Measurements from ENCODE around the gene SPATA13. TPM values are rescaled to one million over a fixed set of nuclear protein-coding genes. Genes with fewer than 3 reads are reported as not detected.
"Not testable (repeated sequence)": the region's sequence is repeated elsewhere in the genome, so short reads cannot be mapped to it uniquely, and the experiment has no call there.

The SPATA13 gene
- polyA plus RNA-seq, 4 donors = 4.0 to 65.8 (median 56.8) TPM

DNA sequence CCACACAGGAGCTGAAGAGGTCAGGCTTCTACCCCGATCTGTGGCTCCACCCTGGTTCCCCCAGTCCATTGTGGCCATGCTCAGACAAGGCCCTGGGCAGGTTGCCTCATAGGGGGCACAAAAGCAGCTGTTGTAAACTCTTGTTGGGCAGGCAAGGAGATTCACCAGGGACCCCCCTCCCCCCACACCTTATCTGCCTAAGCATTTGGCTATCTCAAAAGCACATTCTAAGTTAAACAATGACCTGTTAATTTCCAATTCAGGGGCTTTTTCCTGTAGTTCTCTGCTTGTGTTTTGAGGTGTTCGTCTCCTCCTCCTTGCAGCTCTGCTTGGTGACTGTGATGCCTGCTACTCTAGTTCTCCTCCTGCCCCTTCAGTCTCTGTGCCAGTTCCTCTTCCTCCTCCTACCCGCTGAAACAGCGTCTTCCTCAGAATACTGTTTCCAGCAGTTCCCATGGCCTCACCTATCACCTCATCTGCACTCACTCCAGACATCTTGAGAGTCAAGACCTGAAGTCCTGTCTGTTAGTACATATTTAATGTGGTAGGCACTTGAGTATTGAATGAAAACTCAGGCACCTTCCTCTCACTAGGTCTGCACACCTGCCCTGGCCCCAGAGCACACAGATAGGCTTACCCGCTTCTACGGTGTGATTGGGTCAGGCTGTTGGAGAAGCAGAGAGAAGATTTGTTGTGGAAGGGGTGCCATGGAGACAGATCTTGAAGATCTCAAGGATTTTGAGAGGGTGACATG lies 31.7 kb downstream of the SPATA13 start:
- no peak for DNase-seq (ENCODE audit: low read depth in 4 of 4, low spot score in 3 of 4)

DNA sequence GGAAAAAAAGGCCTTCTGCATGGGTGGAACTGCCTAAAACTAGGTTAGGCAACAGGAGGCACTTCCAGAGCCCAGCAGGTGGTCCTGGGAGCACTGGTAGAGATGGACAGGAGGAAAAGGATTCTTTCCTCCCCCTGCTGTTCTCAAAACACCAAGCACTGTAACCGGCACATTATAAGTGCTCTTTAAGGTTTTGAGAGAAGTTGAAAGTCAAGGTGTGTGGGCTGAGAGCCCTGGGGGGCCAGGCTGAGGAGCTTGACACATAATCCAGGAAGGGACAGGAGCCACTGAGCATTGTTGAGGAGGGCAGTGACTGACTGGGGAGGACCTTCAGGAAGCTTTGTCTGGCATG lies 32.3 kb downstream of the SPATA13 start:
- DNase-seq (ENCODE audit: low read depth in 4 of 4, low spot score in 3 of 4) = no peak

DNA sequence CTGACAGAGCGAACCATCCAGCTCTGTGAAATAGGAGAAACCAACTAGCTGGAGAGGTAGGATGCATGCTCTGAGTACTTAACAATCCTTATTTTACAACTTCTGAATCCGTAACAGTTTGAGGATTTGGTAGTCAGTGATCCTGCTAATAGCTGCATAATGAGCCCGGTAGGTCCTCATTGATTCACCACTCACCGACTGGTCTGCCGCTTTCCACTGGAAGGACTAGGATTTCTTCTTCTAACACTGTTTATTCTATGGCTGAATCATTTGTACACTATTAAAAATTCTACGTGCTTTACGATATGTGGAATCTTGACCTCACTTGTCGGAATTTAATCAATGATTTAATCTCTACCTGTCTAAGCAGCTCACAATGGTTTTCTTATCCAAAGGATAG lies 33.9 kb downstream of the SPATA13 start:
- no peak for DNase-seq (ENCODE audit: low read depth in 4 of 4, low spot score in 3 of 4)

DNA sequence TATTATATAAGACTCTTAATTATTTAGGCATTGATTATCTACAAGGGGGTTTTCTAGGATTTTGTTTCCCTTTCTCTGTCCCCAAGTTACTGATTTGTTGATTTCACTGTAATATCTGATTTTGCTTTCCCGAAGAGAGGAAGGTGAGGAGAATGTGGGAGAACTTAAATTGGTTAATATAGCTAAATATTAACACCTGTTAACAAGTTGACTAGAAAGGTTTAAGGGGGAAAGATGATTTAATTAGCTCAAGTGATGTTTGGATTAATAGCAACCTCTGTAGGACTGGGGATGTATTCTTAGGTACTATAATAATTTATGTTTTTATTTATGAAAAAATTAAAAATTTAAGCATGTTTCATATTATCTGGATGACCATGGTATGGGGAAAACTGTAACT lies 35.1 kb downstream of the SPATA13 start:
- DNase-seq (ENCODE audit: low read depth in 4 of 4, low spot score in 3 of 4) = no peak

DNA sequence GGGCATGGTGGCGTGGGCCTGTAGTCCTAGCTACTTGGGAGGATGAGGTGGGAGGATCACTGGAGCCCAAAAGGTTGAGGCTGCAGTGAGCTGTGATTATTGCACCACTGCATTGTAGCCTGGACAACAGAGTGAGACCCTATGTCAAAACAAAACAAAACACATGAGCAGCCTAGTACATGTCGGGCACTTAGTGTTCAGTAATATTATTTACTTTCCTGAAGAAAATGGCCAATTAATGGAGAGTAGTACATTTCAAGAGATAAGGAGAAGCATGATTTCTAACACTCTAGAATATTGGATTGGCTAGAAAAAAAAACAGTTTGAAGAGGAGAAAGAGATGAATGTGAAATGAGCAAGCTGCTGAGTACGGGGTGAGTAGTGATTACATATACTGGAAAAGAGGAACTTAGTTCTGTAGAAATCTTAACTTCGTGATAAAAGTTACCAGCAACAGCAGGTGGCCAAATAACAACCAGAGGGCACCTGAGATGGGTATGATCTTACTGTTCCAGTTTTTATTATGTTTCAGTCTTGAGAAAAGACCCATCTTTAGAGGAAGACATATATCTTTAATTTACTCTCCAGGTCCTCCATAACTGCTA lies 36.2 kb downstream of the SPATA13 start:
- DNase-seq (ENCODE audit: low read depth in 4 of 4, low spot score in 3 of 4) = no peak

DNA sequence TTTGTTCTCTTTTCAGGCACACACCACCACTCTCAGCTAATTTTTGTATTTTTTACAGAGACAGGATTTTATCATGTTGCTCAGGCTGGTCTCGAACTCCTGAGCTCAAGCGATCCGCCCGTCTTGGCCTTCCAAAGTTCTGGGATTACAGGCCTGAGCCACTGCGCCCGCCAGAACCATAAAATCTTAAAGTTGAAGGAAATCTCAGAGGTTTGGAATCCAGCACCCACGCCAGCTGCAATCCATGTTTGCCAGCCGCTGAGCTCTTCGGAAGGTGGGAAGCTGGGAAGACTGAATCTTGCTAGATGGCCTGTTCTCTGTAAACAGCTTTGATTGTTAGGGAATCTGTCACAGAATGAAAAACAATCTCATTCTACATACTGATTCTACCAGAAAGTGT lies 38.5 kb downstream of the SPATA13 start:
- DNase-seq (ENCODE audit: low read depth in 4 of 4, low spot score in 3 of 4) = no peak

DNA sequence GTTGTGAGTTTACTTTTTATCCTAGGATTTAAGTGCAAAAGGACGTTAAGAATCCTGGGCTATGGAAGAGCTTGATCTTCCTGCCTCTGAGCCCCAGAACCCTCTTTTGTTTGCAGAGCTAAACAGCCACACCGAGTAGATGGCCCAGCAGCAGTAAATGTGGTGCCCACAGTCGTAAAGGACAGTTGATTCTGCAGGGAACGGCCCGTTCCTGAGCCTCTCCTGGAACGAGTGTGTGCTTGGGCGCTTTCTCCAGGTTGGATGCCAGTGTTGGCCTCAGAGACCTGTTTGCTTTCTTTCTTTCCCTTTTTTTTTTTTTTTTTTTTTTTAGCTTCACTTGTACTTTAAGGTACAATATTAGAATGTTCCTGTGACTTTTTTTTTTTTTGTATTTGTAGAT lies 41.7 kb downstream of the SPATA13 start:
- no peak for DNase-seq (ENCODE audit: low read depth in 4 of 4, low spot score in 3 of 4)

DNA sequence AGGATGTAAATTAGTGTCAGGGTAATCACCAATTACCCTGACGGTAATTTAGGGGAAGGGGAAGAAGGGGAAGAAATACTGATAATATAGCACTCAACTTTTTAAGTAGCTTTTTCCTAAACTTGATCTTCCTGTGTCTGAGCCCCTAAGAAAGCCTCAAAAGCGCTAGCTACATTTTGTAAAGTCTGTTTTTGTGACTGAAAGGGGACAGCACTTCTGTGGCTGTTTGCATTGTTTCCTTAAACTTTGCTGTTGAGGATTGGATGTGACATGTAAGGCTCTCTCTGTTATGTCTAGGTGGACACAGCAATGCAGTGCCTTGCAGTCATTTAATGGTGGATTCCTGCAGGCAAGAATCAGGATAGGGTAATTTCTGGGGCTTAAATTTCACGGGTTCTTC lies 42.8 kb downstream of the SPATA13 start:
- DNase-seq (ENCODE audit: low read depth in 4 of 4, low spot score in 3 of 4) = no peak

DNA sequence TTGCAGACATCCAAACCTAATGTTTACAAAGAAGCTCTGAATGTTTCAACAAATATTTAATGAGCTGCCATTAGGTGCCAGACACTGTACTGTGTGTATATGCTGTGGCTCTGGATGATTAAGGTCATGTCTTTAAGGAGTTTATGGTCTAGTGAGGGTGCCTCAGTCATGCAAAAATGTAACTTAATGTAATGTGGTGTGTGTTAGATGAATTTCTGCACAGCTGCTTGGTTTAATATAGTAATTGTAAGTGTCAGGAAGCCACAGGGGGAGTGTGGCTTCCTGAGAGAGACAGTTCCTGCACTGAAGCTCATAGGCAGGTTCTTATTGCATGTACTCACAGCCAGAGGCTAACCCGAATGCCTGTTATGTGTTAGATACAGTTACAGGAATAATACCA lies 43.3 kb downstream of the SPATA13 start:
- no peak for DNase-seq (ENCODE audit: low read depth in 4 of 4, low spot score in 3 of 4)

DNA sequence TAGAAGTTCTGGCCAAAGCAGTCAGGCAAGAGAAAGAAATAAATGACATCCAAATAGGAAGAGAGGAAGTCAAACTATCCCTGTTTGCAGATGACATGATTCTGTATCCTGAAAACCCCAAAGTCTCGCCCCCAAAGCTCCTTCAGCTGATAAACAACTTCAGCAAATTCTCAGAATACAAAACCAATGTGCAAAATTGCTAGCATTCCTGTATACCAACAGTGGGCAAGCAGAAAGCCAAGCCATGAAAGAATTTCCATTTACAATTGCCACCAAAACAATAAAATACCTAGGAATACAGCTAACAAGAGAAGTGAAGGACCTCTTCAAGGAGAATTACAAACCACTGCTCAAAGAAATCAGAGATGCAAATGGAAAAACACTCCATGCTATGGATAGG lies 44.6 kb downstream of the SPATA13 start:
- not testable (repeated sequence) for DNase-seq (ENCODE audit: low read depth in 4 of 4, low spot score in 3 of 4)

DNA sequence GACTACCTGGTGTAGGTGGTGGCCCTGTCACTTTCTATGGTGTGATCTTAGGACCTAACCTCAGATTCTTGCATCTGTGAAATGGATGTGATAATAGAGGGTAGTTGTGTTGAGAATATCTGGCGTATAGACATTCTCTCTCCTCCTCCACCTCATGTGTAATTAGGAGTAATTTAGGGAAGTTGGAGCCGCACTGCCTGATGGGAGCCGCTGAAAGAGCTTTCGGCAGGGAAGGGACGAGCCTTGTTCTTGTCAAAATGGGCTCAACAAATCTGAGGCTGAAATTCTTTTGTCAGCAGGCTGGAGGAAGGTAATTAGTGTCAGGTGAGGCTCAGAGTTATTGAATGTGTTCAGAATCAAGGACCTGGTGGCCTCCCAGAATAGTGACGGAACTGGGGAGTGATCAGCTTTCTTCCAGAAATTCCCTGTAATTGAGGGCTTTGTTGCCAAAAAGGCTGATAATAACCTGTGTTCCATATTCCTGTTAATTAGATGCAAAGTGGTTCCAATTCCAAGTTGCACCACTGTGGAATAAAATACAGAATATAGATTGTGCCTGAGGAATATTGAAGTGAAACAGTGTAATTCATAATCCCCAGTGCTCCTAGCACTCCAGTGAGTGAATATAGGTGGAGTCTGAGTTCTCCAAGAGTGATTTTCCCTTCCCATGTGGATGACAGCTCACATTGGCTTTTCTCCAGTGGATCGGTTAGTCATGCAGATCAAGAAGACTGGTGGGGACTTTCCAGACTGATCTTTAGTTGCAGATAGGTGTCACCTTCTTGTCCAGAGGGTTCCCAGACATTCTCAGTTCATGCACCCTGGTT lies 47.5 kb downstream of the SPATA13 start:
- no peak for DNase-seq (ENCODE audit: low read depth in 4 of 4, low spot score in 3 of 4)

DNA sequence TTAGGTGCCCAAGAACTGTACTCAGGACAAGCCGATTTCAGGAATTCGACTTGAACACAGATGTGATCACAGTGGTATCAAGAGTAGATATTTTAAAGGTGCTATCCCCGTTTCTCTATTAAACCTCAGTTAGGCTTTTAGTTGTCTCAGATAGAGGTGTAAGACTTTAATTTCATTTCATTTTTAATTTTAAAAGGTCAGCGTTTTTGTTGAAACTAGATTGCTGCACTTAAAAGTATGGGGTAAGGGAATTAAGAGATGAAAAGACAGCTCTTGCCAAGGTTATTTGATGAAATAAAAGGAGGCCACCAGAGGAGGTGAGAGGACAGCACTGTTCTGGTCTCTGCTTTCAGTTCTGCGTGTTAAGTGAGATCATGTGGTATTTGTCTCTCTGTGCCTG lies 48.6 kb downstream of the SPATA13 start:
- no peak for DNase-seq (ENCODE audit: low read depth in 4 of 4, low spot score in 3 of 4)

DNA sequence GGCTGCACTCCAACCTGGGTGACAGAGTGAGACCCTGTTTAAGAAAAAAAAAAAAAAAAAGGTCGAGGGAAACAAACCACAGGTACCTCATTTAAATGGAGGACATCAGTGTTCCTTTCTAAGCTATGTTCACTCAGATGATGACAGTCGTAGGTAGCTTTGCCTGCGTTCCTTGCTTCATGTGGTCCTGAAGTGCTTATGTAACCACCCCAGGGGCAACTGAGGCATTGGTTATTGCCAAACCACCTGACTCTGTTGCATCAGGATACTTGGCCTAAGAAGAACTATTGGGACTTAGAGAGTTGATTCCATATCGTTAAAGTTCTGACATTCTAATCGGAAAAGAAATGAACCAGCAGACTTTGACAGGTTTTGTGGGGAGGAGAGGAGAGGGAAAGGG lies 51.7 kb downstream of the SPATA13 start:
- no peak for DNase-seq (ENCODE audit: low read depth in 4 of 4, low spot score in 3 of 4)

DNA sequence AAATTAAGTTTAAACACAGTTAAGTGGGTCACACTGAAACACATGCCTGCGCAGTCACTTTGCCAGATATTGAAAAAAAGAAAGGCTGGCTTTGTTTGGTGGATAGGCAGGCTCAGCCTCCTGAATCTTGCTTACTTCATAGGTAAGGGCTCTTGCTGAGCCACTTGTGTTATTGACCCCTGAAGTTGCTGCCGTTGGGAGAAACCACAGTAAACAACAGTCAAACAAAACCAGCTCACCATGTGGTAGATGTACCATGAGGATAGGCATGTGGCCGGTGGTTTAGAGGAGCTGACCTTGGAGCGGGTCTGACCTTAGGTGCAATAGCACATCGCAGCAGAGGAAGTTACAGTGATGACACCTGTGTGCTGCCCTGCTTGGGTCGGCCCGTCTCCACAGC lies 52.2 kb downstream of the SPATA13 start:
- no peak for DNase-seq (ENCODE audit: low read depth in 4 of 4, low spot score in 3 of 4)

DNA sequence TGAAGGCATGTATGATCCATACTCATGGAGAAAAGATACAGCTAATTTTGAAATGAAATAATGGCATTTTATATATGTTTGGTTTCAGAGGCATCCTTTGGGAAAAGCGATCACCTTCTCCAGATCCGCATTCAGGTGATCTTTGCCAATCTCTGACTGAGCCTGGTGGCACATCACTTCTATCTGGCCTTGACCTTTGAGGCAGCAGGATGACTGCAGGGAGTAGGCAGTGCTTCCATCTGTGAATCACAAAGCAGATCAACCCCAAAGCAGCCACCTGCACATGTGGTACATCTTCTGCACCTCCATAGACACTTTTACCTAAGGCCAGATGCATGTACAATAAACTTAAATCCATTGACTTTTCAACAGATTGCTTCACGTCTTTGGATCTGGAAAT lies 53.4 kb downstream of the SPATA13 start:
- DNase-seq (ENCODE audit: low read depth in 4 of 4, low spot score in 3 of 4) = no peak

DNA sequence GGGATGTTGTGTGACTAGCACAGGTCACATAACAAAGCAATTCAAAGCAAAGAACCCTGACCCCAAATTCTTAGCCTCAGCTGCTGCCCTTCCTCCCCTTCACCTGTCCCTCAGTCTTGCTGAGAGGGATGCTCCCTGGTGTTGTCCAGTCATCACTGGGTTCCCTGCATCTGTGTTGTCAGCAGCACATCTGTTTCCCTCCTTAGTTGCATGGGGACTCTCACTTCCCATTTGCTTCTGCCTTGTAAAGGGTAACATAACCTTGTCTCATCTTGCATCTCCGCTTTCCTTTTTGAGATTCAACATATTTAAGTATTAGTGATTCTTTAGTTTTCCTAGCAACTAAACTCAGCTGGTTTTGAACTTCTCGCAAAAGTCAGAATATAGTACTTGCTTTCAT lies 54.0 kb downstream of the SPATA13 start:
- DNase-seq (ENCODE audit: low read depth in 4 of 4, low spot score in 3 of 4) = no peak

DNA sequence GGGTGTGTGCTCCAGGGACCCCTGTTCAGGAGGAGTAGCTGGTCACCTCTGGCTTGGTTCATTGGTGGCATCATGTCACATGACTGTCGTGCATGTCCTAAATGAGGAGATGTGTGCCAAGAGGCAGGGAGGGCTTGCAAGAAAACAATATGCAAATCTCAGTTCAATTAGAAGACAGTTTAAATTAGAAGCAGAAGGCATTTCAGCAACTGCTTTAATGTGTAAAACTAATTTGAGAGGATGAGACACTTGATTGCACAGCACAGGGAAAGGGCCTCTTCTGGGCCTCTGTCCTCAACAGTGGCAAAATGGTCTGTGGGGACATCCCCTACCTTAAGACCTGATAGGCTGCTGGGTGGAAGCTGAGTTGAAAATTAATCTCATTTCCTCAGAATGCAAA lies 54.6 kb downstream of the SPATA13 start:
- DNase-seq (ENCODE audit: low read depth in 4 of 4, low spot score in 3 of 4) = no peak

DNA sequence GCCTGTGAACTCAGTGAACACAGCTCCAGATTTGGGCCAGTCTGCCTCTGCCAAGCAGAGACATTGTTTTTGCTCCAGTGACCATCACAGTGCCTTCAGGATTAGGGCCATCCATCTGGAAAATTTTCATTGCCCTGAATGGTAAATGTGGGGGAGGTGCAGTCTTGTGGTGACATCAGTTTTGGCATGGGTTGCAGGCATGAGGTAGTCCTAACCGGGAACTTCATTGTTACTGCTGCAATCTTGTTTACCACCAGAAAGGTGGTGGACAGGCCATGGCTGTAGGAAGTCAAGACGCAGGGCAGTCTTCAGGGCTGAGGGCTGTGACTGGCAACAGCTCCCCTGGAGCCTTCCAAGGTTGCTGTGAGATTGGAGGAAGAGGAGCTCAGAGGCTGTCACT lies 55.2 kb downstream of the SPATA13 start:
- peak in 1 of 4 donors; percentile 22 for DNase-seq (ENCODE audit: low read depth in 4 of 4, low spot score in 3 of 4)

DNA sequence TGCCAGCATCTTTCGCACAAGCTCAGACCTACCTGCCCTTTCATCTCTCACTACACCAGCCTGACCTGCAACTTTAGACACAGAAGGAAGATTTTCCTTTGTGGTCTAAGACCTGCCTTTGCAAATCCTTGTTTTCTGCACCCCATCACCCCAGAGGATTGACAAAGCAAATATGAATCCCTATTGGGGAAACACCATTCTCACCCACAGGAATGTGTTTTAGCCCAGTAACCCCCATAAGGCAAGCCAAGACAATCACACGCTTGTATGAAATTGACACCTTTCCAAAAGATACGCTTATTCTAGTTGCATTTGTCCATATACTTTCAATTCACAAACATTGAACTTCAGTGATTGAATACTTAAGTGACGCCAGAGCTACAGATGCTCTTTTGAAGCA lies 55.7 kb downstream of the SPATA13 start:
- no peak for DNase-seq (ENCODE audit: low read depth in 4 of 4, low spot score in 3 of 4)

DNA sequence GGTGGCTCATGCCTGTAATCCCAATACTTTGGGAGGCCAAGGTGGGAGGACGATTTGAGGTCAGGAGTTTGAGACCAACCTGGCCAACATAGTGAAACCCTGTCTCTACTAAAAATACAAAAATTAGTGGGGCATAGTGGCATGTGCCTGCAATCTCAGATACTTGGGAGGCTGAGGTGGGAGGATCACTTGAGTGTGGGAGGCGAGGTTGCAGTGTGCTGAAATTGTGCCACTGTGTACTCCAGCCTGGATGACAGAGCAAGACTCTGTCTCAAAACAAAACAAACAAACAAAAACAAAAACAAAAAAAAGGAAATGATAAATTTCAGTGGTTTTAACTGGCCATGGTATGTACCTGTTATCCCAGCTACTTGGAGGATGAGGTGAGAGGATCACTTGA lies 56.3 kb downstream of the SPATA13 start:
- not testable (repeated sequence) for DNase-seq (ENCODE audit: low read depth in 4 of 4, low spot score in 3 of 4)

DNA sequence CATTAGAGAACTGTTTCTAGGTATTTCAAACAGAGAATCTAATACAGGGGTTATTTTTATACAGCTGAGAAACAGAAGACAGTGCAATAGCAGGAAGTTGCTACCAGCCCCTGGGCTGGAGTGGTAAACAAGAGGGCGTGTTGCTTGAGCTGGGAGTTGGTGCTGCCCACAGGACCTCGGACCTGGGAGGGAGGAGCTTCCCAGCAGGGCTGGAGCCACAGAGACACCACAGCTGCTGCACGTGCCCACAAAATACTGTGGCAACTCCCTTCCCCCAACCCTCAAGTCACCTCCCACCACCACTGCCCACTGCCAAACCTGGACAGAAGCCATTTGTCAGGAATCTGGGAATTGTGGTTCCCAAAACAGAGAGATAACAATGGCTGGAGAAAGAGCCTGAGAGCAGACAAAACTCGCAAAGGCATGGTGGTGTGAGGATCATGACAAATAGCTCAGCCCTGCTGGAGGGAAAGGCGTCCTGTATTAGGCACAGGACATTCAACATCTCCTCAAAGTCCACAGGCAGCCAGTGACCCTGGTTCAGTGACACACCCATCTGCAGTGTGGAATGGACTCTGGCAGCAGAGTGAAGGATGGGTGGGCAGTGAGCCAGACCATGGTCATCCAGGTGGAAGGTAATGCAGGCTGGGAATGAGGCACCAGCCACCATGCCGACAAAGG lies 57.2 kb downstream of the SPATA13 start:
- DNase-seq (ENCODE audit: low read depth in 4 of 4, low spot score in 3 of 4) = no peak

All from left renal pelvis (tissue), 4 donors.